ENCODE measurements around the gene CUL1.

DNA sequence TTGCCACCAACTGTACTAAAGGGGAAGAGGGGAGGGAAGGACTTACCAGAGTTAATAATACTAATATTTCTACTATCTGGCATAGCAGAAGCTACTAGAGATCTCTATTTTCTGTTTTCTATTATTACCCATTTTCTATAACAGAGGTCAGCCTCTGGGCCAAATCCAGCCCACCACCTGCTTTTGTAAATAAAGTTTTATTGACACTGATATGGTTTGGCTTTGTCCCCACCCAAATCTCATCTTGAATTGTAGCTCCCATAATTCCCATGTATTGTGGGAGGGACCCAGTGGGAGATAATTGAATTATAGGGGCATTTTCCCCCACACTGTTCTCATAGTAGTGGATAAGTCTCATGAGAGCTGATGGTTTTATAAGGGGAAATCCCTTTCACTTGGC, 45.9 kb upstream of the CUL1 start:
- TF ChIP-seq CTCF (conservative IDR thresholded peaks at IDR 0.05): no peak
- no peak for TF ChIP-seq ZFX (IDR thresholded peaks at IDR 0.05)
